ENCODE data around the gene CD109. TPM values are rescaled to one million over a fixed set of nuclear protein-coding genes. Genes with fewer than 3 reads are reported as not detected.

CD109 gene
- total RNA-seq, 2 donors from 2014 or later = 6.0 to 8.1 TPM

- no peak overlapping the region for H3K27ac ChIP-seq
- H3K27me3 ChIP-seq (replicated peaks; ENCODE audit: insufficient read depth) = no peaks in the 10 kb centered on the region
- no peak overlapping the region for H3K4me3 ChIP-seq
- no peak for DNase-seq (ENCODE audit: low spot score)
- no peaks in the 10 kb centered on the region for H3K9me3 ChIP-seq
- H3K4me1 ChIP-seq (replicated peaks) = no peaks in the 10 kb centered on the region
- H3K36me3 ChIP-seq = no peaks in the 10 kb centered on the region
- intact Hi-C loops (cut with DNase I) = no loop called here
- 92% methylated on average over 5 of the region's 5 CpGs for WGBS
- TF ChIP-seq, protein P1, sequence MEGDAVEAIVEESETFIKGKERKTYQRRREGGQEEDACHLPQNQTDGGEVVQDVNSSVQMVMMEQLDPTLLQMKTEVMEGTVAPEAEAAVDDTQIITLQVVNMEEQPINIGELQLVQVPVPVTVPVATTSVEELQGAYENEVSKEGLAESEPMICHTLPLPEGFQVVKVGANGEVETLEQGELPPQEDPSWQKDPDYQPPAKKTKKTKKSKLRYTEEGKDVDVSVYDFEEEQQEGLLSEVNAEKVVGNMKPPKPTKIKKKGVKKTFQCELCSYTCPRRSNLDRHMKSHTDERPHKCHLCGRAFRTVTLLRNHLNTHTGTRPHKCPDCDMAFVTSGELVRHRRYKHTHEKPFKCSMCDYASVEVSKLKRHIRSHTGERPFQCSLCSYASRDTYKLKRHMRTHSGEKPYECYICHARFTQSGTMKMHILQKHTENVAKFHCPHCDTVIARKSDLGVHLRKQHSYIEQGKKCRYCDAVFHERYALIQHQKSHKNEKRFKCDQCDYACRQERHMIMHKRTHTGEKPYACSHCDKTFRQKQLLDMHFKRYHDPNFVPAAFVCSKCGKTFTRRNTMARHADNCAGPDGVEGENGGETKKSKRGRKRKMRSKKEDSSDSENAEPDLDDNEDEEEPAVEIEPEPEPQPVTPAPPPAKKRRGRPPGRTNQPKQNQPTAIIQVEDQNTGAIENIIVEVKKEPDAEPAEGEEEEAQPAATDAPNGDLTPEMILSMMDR (IDR thresholded peaks at IDR 0.05) = no peak
- TF ChIP-seq POLR2AphosphoS5 (IDR thresholded peaks at IDR 0.05) = no peak
- no peak for TF ChIP-seq POLR2A (IDR thresholded peaks at IDR 0.05)
Observed at GRCh38 chr6:73731285-73731684, 35.3 kb downstream of the CD109 start.

- WGBS = 65% methylated on average over 6 of the region's 6 CpGs
- peak; percentile 58 for DNase-seq (ENCODE audit: low spot score)
- H3K4me3 ChIP-seq = no peak overlapping the region
- no peaks in the 10 kb centered on the region for H3K9me3 ChIP-seq
- intact Hi-C loops (cut with DNase I) = loop anchor here (2.0 kb wide), 1 partner anchor 58 kb away; no protein-coding TSS in a partner anchor
- no peaks in the 10 kb centered on the region for H3K27me3 ChIP-seq (replicated peaks; ENCODE audit: insufficient read depth)
- no peaks in the 10 kb centered on the region for H3K36me3 ChIP-seq
- TF ChIP-seq POLR2AphosphoS5 (IDR thresholded peaks at IDR 0.05) = no peak
- TF ChIP-seq POLR2A (IDR thresholded peaks at IDR 0.05) = no peak
- TF ChIP-seq, protein P1 (IDR thresholded peaks at IDR 0.05) = peak; percentile 79 to 89 (median 82)
- H3K4me1 ChIP-seq (replicated peaks) = no peaks in the 10 kb centered on the region
- no peak overlapping the region for H3K27ac ChIP-seq
Observed at GRCh38 chr6:73732845-73733675, 37.1 kb downstream of the CD109 start.

GRCh38 chr6:73733791-73734190 lies 37.8 kb downstream of the CD109 start:
- Histone ChIP-seq H3K36me3 (no peaks in the 10 kb centered on the region), H3K9me3 (no peaks in the 10 kb centered on the region), H3K4me1 (replicated peaks) (no peaks in the 10 kb centered on the region), H3K4me3 (no peak overlapping the region), H3K27ac (no peak overlapping the region), H3K27me3 (replicated peaks; ENCODE audit: insufficient read depth) (no peaks in the 10 kb centered on the region)
- intact Hi-C loops (cut with DNase I) = loop anchor here (2.0 kb wide), 1 partner anchor 59 kb away; no protein-coding TSS in a partner anchor
- WGBS = 94% methylated on average over 6 of the region's 6 CpGs
- no peak for DNase-seq (ENCODE audit: low spot score)
- TF ChIP-seq POLR2AphosphoS5 (IDR thresholded peaks at IDR 0.05) = no peak
- TF ChIP-seq, protein P1 (IDR thresholded peaks at IDR 0.05) = no peak
- no peak for TF ChIP-seq POLR2A (IDR thresholded peaks at IDR 0.05)

DNA sequence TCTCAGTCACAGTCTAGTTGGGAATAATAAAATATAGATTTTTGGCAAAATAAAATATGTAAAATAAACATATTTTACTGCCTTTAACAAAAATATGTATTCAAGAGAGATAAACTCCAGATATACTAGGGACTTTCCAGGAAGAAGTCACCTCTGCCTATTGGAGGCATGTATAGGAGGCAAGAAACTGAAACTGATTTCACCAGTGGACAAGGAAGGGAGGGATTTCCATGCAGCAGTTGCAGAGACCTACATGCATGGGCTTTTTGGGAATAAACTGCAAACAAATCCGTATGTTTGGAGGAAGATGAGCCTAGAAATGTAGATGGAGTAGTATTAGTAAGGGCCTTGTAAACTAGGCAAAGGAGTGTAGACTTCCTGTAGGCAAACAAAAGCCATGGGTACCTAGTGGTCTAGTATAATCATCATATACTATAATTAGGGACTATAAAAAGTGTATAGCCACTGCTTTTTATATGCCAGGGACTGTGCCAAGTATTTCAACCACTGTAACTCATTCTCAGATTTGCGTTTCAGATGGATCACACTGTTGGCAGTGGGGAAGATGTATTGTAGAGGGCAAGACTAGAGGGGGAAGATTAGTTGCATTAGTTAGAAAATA lies 38.9 kb downstream of the CD109 start:
- TF ChIP-seq POLR2A (IDR thresholded peaks at IDR 0.05) = no peak
- TF ChIP-seq, protein P1 (IDR thresholded peaks at IDR 0.05) = no peak
- no peak for TF ChIP-seq POLR2AphosphoS5 (IDR thresholded peaks at IDR 0.05)
- DNase-seq (ENCODE audit: low spot score) = no peak
- intact Hi-C loops (cut with DNase I) = loop anchor here (5.0 kb wide), 1 partner anchor 1482 kb away; no protein-coding TSS in a partner anchor
- no peaks in the 10 kb centered on the region for H3K36me3 ChIP-seq
- WGBS = 60% methylated on average over 2 of the region's 2 CpGs
- no peaks in the 10 kb centered on the region for H3K27me3 ChIP-seq (replicated peaks; ENCODE audit: insufficient read depth)
- no peaks in the 10 kb centered on the region for H3K9me3 ChIP-seq
- H3K27ac ChIP-seq = no peak overlapping the region
- H3K4me1 ChIP-seq (replicated peaks) = no peaks in the 10 kb centered on the region
- H3K4me3 ChIP-seq = no peak overlapping the region
